Tibial nerve (tissue), 4 donors: ENCODE data around the gene HOXA5. TPM values are rescaled to one million over a fixed set of nuclear protein-coding genes. Genes with fewer than 3 reads are reported as not detected.

Experiments
- DNase-seq, 2 donors: peaks; one replicate each; pipeline ENCODE4 v3.0.0-alpha.2; 2019; ENCODE audit warnings: low spot score in 2 of 2
- H3K27ac ChIP-seq, 4 donors: fragments of 200-600 bp; sonication (generic) in 3 of 4; one replicate each; pipeline ENCODE4 v1.5.1; 2017 to 2019; ENCODE audit warnings: mild to moderate bottlenecking in 1 of 4
- H3K27me3 ChIP-seq, 2 donors: fragments of 200-600 bp; sonication (generic) in 1 of 2; one replicate each; pipeline versions ENCODE4 v1.5.1 to v1.6.0; 2017 to 2019
- H3K36me3 ChIP-seq, 3 donors: fragments of 200-600 bp; sonication (generic); one replicate each; pipeline ENCODE4 v1.5.1; 2018 to 2019
- H3K4me1 ChIP-seq, 4 donors: fragments of 200-600 bp; sonication (generic) in 3 of 4; one replicate each; pipeline ENCODE4 v1.5.1; 2017 to 2019
- H3K4me3 ChIP-seq, 4 donors: fragments of 200-600 bp; sonication (generic) in 3 of 4; one replicate each; pipeline ENCODE4 v1.5.1; 2017 to 2019; ENCODE audit warnings: mild to moderate bottlenecking in 1 of 4, moderate library complexity in 1 of 4
- H3K9me3 ChIP-seq, 4 donors: fragments of 200-600 bp; sonication (generic) in 3 of 4; one replicate each; pipeline ENCODE4 v1.5.1; 2017 to 2019
- EP300 ChIP-seq, 2 donors: sonication (generic); formaldehyde crosslinking; IDR thresholded peaks; one replicate each; pipeline ENCODE4 v1.6.1; 2017; ENCODE audit warnings: antibody characterized with exemption in 2 of 2, mild to moderate bottlenecking in 1 of 2
- POLR2A ChIP-seq, 2 donors: fragments of 450-650 bp; IDR thresholded peaks; one replicate each; pipeline ENCODE4 v1.6.1; 2017; ENCODE audit warnings: antibody characterized with exemption in 2 of 2, mild to moderate bottlenecking in 2 of 2, moderate library complexity in 2 of 2
- WGBS, 2 donors: methylation state at CpG; one replicate each; pipeline ENCODE4 v1.1.5; 2018; 5-methylcytosine and 5-hydroxymethylcytosine counted together
- total RNA-seq, 4 donors: library from RNA; depleted of rRNA; stranded (reverse); fragments of >200 nt; gene quantifications; one replicate each; pipeline ENCODE4 v1.1.0, GENCODE V29; 2016
- TF ChIP-seq, protein P1 (sequence below), 5 experiments: fragments of 200-600 bp in 3 of 5; fragments of 450-650 bp in 2 of 5; sonication (generic) in 3 of 5; IDR thresholded peaks; one replicate each; pipeline ENCODE4 v1.5.1; 2016 to 2019; ENCODE audit warnings: antibody characterized with exemption in 5 of 5, mild to moderate bottlenecking in 3 of 5, moderate library complexity in 2 of 5

The HOXA5 gene
- total RNA-seq, 4 donors from 2014 or later = 12.0 to 25.9 (median 16.6) TPM

DNA sequence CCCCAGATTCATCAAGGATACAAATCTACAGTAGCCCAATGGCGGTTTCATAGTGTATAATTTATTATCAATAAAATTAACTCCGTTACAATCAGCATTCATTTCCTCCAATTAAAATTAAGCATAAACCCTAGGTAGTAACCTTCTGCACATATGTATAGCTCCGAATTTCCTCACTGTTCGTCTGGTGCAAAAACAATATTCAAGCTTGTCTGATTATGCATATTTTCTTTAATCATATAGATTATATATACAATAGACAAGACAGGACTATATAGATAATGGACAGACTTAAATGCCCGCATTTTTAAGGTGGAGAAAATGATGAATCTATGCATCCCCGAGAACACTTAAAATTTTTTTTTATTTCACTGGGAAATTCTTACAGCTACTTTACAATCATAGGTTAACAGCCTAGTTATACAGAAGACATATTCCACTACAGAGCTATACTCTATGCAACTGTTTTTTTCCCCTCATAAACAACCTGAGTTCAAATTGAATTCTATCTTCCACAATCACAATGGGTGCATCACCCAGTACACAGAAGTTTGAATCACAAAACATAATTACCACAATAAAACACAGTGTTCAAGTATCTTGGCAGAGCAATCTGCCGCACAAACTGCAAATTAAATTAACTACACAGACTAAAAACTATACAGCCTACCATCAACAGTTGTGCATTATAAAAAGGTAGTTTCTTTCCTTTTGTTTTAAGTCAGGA lies 19.2 kb upstream of the HOXA5 start:
- Histone ChIP-seq H3K4me3 (peak overlapping the region in 2 of 4 donors; percentile 50 to 74), H3K4me1 (peaks cover 0 to 70% (median 16%) of the 10 kb centered on the region in 4 donors), H3K36me3 (no peaks in the 10 kb centered on the region), H3K27ac (peak overlapping the region in 1 of 4 donors; percentile 88), H3K27me3 (peaks cover 0 to 91% of the 10 kb centered on the region in 2 donors), H3K9me3 (no peaks in the 10 kb centered on the region)
- 71 to 79% methylated on average over 7 of the region's 7 CpGs for WGBS, 2 donors
- DNase-seq = no peak
- TF ChIP-seq, protein P1, sequence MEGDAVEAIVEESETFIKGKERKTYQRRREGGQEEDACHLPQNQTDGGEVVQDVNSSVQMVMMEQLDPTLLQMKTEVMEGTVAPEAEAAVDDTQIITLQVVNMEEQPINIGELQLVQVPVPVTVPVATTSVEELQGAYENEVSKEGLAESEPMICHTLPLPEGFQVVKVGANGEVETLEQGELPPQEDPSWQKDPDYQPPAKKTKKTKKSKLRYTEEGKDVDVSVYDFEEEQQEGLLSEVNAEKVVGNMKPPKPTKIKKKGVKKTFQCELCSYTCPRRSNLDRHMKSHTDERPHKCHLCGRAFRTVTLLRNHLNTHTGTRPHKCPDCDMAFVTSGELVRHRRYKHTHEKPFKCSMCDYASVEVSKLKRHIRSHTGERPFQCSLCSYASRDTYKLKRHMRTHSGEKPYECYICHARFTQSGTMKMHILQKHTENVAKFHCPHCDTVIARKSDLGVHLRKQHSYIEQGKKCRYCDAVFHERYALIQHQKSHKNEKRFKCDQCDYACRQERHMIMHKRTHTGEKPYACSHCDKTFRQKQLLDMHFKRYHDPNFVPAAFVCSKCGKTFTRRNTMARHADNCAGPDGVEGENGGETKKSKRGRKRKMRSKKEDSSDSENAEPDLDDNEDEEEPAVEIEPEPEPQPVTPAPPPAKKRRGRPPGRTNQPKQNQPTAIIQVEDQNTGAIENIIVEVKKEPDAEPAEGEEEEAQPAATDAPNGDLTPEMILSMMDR (IDR thresholded peaks at IDR 0.05) = no peak
- no peak for TF ChIP-seq EP300 (IDR thresholded peaks at IDR 0.05)
- TF ChIP-seq POLR2A (IDR thresholded peaks at IDR 0.05) = no peak

DNA sequence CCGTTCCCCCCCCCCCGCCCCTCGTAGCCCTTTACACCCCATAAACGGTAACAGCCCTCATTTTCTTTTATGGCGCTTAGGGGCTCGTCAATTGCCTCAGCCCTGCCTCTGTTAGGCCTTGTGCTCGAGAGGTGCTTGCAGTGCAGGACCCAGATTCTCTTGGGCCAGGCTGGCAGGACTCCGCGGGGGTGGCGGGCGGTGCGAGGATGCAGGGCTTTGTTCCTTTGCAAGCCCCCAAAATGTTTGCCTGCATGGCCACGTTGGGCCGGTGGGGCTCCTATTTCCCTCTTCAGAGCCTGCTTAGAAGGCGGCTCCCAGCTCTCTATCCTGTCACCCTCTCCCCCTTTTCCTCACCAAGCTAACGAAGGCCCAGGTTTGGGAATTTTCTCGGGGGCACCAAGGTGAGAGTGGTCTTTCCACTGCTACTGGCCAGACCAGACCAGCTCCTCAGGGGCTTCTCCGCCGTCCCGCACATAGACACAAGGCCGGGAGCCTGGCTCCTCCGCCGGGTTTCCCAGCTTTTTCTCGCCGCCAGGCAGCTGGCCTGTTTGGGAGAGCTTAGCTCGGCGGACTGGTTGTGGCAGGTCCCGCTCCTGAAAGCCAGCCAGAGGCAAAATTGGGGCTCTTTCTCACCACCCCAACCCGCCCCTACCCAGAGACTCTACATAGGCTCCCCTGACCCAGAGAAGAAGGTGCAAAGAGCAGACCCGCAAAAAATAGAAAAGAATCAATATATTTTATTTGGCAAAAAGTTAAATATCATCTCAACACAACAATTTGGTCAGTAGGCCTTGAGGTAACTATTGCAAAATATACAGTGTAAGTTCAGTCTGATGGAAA lies 18.5 kb upstream of the HOXA5 start:
- peaks cover 0 to 91% of the 10 kb centered on the region in 2 donors for H3K27me3 ChIP-seq
- H3K36me3 ChIP-seq = no peaks in the 10 kb centered on the region
- H3K4me3 ChIP-seq = peak overlapping the region in 2 of 4 donors; percentile 44 to 59
- 50 to 52% methylated on average over 20 to 30 of the region's 30 CpGs for WGBS, 2 donors
- H3K27ac ChIP-seq = peak overlapping the region in 3 of 4 donors; percentile 32 to 64 (median 60)
- DNase-seq = peak in 1 of 2 donors; percentile 13
- H3K4me1 ChIP-seq = peaks cover 0 to 66% (median 16%) of the 10 kb centered on the region in 4 donors
- TF ChIP-seq POLR2A (IDR thresholded peaks at IDR 0.05) = no peak
- TF ChIP-seq, protein P1 (IDR thresholded peaks at IDR 0.05) = no peak
- no peak for TF ChIP-seq EP300 (IDR thresholded peaks at IDR 0.05)
- no peaks in the 10 kb centered on the region for H3K9me3 ChIP-seq

GRCh38 chr7:27161214-27161720 lies 17.8 kb upstream of the HOXA5 start:
- Histone ChIP-seq H3K4me3 (peak overlapping the region; percentile 44 to 69 (median 54)), H3K27ac (peak overlapping the region in 2 of 4 donors; percentile 60 to 64)

GRCh38 chr7:27160546-27161213 lies 17.2 kb upstream of the HOXA5 start:
- Histone ChIP-seq H3K27ac (peak overlapping the region in 3 of 4 donors; percentile 60 to 65 (median 64)), H3K27me3 (peaks cover 0 to 91% of the 10 kb centered on the region in 2 donors), H3K9me3 (no peaks in the 10 kb centered on the region), H3K4me1 (peaks cover 0 to 66% (median 14%) of the 10 kb centered on the region in 4 donors), H3K4me3 (peak overlapping the region; percentile 44 to 69 (median 54)), H3K36me3 (no peaks in the 10 kb centered on the region)
- DNase-seq = peak; percentile 86 to 93
- 3 to 4% methylated on average over 48 to 49 of the region's 54 CpGs for WGBS, 2 donors
- no peak for TF ChIP-seq POLR2A (IDR thresholded peaks at IDR 0.05)
- TF ChIP-seq, protein P1 (IDR thresholded peaks at IDR 0.05) = peak; percentile 98 to 100 (median 99)
- peak in 1 of 2 donors; percentile 32 for TF ChIP-seq EP300 (IDR thresholded peaks at IDR 0.05)

More at GRCh38 chr7:27161214-27161720, 17.8 kb upstream of the HOXA5 start:
- DNase-seq = peak in 1 of 2 donors; percentile 21
- TF ChIP-seq POLR2A (IDR thresholded peaks at IDR 0.05) = no peak
- TF ChIP-seq, protein P1 (IDR thresholded peaks at IDR 0.05) = no peak
- TF ChIP-seq EP300 (IDR thresholded peaks at IDR 0.05) = no peak
- peaks cover 0 to 66% (median 14%) of the 10 kb centered on the region in 4 donors for H3K4me1 ChIP-seq
- H3K27me3 ChIP-seq = peaks cover 0 to 91% of the 10 kb centered on the region in 2 donors
- 17 to 19% methylated on average over 23 to 27 of the region's 27 CpGs for WGBS, 2 donors
- no peaks in the 10 kb centered on the region for H3K9me3 ChIP-seq
- H3K36me3 ChIP-seq = no peaks in the 10 kb centered on the region
